ENCODE results near the gene NELFA.

Gene NELFA

DNA sequence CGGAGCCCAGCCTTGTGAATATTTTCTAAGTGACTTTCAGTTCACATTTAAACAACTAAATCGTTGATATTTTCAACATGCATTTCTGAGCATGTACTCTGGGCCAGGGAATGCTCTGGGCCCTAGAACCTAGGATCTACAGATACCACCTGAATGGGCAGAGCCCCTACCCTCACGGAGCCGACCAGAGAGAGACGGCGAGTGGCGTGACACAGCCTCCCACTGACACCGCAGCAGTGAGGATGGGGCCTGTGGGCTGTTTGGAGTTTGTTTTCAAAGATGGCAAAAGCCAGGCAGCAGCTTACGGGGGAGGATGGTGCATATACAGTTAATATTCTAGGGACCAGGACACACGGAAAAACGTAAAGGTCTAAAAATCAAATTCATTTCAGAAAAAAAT, 17.7 kb downstream of the NELFA start:
- H3K4me3 ChIP-seq (ENCODE audit: low read depth, low read length): no peak overlapping the region
- POLR2A ChIA-PET: no interaction called here
- CTCF ChIA-PET: no interaction called here
- TF ChIP-seq, protein P1, sequence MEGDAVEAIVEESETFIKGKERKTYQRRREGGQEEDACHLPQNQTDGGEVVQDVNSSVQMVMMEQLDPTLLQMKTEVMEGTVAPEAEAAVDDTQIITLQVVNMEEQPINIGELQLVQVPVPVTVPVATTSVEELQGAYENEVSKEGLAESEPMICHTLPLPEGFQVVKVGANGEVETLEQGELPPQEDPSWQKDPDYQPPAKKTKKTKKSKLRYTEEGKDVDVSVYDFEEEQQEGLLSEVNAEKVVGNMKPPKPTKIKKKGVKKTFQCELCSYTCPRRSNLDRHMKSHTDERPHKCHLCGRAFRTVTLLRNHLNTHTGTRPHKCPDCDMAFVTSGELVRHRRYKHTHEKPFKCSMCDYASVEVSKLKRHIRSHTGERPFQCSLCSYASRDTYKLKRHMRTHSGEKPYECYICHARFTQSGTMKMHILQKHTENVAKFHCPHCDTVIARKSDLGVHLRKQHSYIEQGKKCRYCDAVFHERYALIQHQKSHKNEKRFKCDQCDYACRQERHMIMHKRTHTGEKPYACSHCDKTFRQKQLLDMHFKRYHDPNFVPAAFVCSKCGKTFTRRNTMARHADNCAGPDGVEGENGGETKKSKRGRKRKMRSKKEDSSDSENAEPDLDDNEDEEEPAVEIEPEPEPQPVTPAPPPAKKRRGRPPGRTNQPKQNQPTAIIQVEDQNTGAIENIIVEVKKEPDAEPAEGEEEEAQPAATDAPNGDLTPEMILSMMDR (IDR thresholded peaks at IDR 0.05; ENCODE audit: insufficient read depth, low read length, missing control alignments): no peak
- no peak for DNase-seq (ENCODE audit: low read depth, low spot score)

- ChIA-PET POLR2A (no interaction called here), CTCF (no interaction called here)
Measured at GRCh38 chr4:1990676-1991075, 18.1 kb downstream of the NELFA start.

GRCh38 chr4:1990348-1990645, 18.5 kb downstream of the NELFA start:
- no peak for DNase-seq (ENCODE audit: low read depth, low spot score)
- ChIA-PET POLR2A (no interaction called here), CTCF (no interaction called here)
- H3K4me3 ChIP-seq (ENCODE audit: low read depth, low read length): no peak overlapping the region
- TF ChIP-seq, protein P1 (IDR thresholded peaks at IDR 0.05; ENCODE audit: insufficient read depth, low read length, missing control alignments): no peak

More at GRCh38 chr4:1990676-1991075, 18.1 kb downstream of the NELFA start:
- DNase-seq (ENCODE audit: low read depth, low spot score): no peak
- no peak overlapping the region for H3K4me3 ChIP-seq (ENCODE audit: low read depth, low read length)
- TF ChIP-seq, protein P1 (IDR thresholded peaks at IDR 0.05; ENCODE audit: insufficient read depth, low read length, missing control alignments): no peak

- ChIA-PET POLR2A (no interaction called here), CTCF (no interaction called here)
- DNase-seq (ENCODE audit: low read depth, low spot score): no peak
Measured at GRCh38 chr4:1989533-1990347, 19.0 kb downstream of the NELFA start.

DNA sequence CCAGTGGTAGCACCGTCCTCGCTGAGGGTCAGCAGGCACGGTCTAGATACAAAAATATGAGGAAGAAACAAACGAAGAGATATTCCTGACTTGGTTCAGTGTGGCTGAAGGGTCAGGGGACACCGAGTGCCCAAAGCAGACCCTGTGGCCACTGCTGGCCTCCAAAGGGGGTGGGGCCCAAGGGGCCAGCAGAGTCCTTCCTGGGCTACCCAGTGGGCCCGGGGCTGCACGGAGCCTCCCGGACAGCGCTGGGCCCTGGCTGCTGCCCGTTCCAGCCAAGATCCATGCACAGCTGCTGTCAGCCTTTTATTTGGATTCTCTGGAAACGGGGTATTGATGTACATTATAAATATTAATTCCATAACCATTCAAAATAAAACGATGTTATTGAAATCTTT, 20.4 kb downstream of the NELFA start:
- TF ChIP-seq, protein P1 (IDR thresholded peaks at IDR 0.05; ENCODE audit: insufficient read depth, low read length, missing control alignments): no peak
- ChIA-PET CTCF (no interaction called here), POLR2A (no interaction called here)
- no peak for DNase-seq (ENCODE audit: low read depth, low spot score)
- no peak overlapping the region for H3K4me3 ChIP-seq (ENCODE audit: low read depth, low read length)

More at GRCh38 chr4:1989533-1990347, 19.0 kb downstream of the NELFA start:
- TF ChIP-seq, protein P1 (IDR thresholded peaks at IDR 0.05; ENCODE audit: insufficient read depth, low read length, missing control alignments): no peak
- no peak overlapping the region for H3K4me3 ChIP-seq (ENCODE audit: low read depth, low read length)

DNA sequence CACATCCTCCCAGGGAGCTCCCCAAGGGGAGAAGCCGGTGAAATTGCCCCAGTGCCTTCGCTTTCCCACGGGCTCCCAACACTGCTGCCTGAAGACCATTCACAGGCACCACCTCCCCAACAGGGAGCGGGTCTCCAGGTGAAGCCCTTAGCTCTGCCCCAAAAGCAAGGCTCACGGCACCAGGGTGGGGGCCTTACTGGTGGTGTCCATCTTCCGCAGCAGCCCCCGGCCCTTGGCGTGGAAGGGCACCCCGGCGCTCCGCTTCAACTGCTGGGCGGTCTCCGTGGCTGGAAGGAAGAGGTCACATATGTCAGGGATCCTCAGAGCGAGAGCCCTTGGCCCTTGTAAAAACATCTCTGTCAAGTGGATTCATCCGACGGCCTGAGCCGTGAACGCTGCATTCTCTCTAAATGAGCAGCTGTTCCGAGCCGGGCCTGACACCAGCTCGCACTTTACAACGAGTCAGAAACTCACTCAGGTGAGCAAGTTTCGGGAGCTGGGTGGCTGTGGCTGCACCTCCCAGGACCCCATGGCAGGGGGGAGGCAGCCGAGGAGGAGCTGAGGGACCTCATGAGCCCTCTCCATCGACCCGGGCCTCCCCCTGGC, 20.9 kb downstream of the NELFA start:
- TF ChIP-seq, protein P1 (IDR thresholded peaks at IDR 0.05; ENCODE audit: insufficient read depth, low read length, missing control alignments): no peak
- no peak for DNase-seq (ENCODE audit: low read depth, low spot score)
- CTCF ChIA-PET: no interaction called here
- POLR2A ChIA-PET: no interaction called here
- no peak overlapping the region for H3K4me3 ChIP-seq (ENCODE audit: low read depth, low read length)
